ENCODE data around the gene STPG1. TPM values are rescaled to one million over a fixed set of nuclear protein-coding genes. Genes with fewer than 3 reads are reported as not detected.

Gene STPG1
- total and polyA plus RNA-seq, 2 of the 13 experiments (the other 11 are each of a cell fraction or from before 2014, with no cell fraction given): 3.4 to 4.3 TPM

- TF ChIP-seq CEBPB (IDR thresholded peaks at IDR 0.05; ENCODE audit: borderline replicate concordance, low read depth, low read length): no peak
- no peak for TF ChIP-seq ZKSCAN5 (CRISPR knock-in tag; IDR thresholded peaks at IDR 0.05)
- TF ChIP-seq RFXANK (CRISPR knock-in tag; IDR thresholded peaks at IDR 0.05): 0 out of 2 replicates have a peak, but pooled peaks have one; percentile 37
- TF ChIP-seq ZNF597 (CRISPR knock-in tag; IDR thresholded peaks at IDR 0.05): no peak
- TF ChIP-seq TRIM24 (CRISPR knock-in tag; IDR thresholded peaks at IDR 0.05): no peak
- TF ChIP-seq CBX5 (CRISPR knock-in tag; IDR thresholded peaks at IDR 0.05; ENCODE audit: borderline replicate concordance): peak; percentile 35; the same call in 1 of the 2 replicates
- TF ChIP-seq FOXO4 (CRISPR knock-in tag; conservative IDR thresholded peaks at IDR 0.05): no peak
- no peak for TF ChIP-seq SKIL (CRISPR knock-in tag; IDR thresholded peaks at IDR 0.05; ENCODE audit: borderline replicate concordance)
- peak; percentile 19; the same call in 1 of the 2 replicates for TF ChIP-seq ZFP91 (CRISPR knock-in tag; IDR thresholded peaks at IDR 0.05; ENCODE audit: borderline replicate concordance)
- no peak for TF ChIP-seq ZNF777 (CRISPR knock-in tag; IDR thresholded peaks at IDR 0.05)
- TF ChIP-seq FOXA3 (CRISPR knock-in tag; IDR thresholded peaks at IDR 0.05): peak; percentile 26; the same call in 1 of the 2 replicates
- TF ChIP-seq BRF2 (CRISPR knock-in tag; IDR thresholded peaks at IDR 0.05): no peak
- TF ChIP-seq NR2F1 (CRISPR knock-in tag; IDR thresholded peaks at IDR 0.05): no peak
- no peak for TF ChIP-seq PLRG1 (conservative IDR thresholded peaks at IDR 0.05)
- no peak for TF ChIP-seq JUNB (CRISPR knock-in tag; IDR thresholded peaks at IDR 0.05; ENCODE audit: borderline replicate concordance)
- TF ChIP-seq ZNF577 (CRISPR knock-in tag; IDR thresholded peaks at IDR 0.05; ENCODE audit: borderline replicate concordance, low read depth): no peak
- no peak for TF ChIP-seq THRA (CRISPR knock-in tag; IDR thresholded peaks at IDR 0.05; ENCODE audit: borderline replicate concordance)
- TF ChIP-seq SIN3B (IDR thresholded peaks at IDR 0.05; ENCODE audit: low read length): peak; percentile 54; the same call in 1 of the 2 replicates
- TF ChIP-seq ZBTB25 (CRISPR knock-in tag; IDR thresholded peaks at IDR 0.05): 0 out of 2 replicates have a peak, but pooled peaks have one; percentile 23
- no peak for TF ChIP-seq ATM (IDR thresholded peaks at IDR 0.05; ENCODE audit: borderline replicate concordance)
These were observed 1.8 kb upstream of the STPG1 start, which contains the start of gene NIPAL3 (continued) for GRCh38 chr1:24415334-24415909.

All from HepG2 (cell line).